Osteocyte (in vitro differentiated cells): ENCODE results near the gene FHOD3. TPM values are rescaled to one million over a fixed set of nuclear protein-coding genes. Genes with fewer than 3 reads are reported as not detected.

Experiments used
- DNase-seq: peaks from one replicate; pipeline ENCODE4 v3.0.0; 2021; ENCODE audit warnings: mixed read lengths; ENCODE audit not compliant: unreplicated experiment; ENCODE audit errors: extremely low spot score
- H3K27ac Mint-ChIP-seq: one replicate; pipeline ENCODE4 v1.8.0; 2021; ENCODE audit warnings: mild to moderate bottlenecking, mixed read lengths; ENCODE audit not compliant: unreplicated experiment
- H3K27me3 Mint-ChIP-seq: one replicate; pipeline ENCODE4 v1.8.0; 2021; ENCODE audit warnings: mixed read lengths; ENCODE audit not compliant: unreplicated experiment
- H3K36me3 Mint-ChIP-seq: one replicate; pipeline ENCODE4 v1.8.0; 2021; ENCODE audit warnings: mixed read lengths; ENCODE audit not compliant: unreplicated experiment
- H3K4me1 Mint-ChIP-seq: one replicate; pipeline ENCODE4 v1.8.0; 2021; ENCODE audit warnings: mixed read lengths; ENCODE audit not compliant: unreplicated experiment
- H3K4me3 Mint-ChIP-seq: one replicate; pipeline ENCODE4 v1.8.0; 2021; ENCODE audit warnings: mild to moderate bottlenecking, moderate library complexity, mixed read lengths; ENCODE audit not compliant: unreplicated experiment
- H3K9me3 Mint-ChIP-seq: one replicate; pipeline ENCODE4 v1.8.0; 2021; ENCODE audit warnings: mixed read lengths; ENCODE audit not compliant: unreplicated experiment
- CTCF ChIP-seq: fragments of 200-600 bp; sonication (generic); IDR thresholded peaks from 2 replicates; pipeline ENCODE4 v1.5.0; 2021; ENCODE audit warnings: antibody characterized with exemption, mild to moderate bottlenecking, moderate library complexity
- total RNA-seq: library from RNA; stranded (reverse); gene quantifications from 2 replicates; pipeline ENCODE4 v1.2.1, GENCODE V29; 2021

Gene FHOD3
- total RNA-seq, 1 donor from 2014 or later: 1.2 TPM

GRCh38 chr18:36294031-36294430 is 3.5 kb upstream of the FHOD3 start:
- H3K36me3 Mint-ChIP-seq: no peaks in the 10 kb centered on the region
- peaks cover 4% of the 10 kb centered on the region for H3K9me3 Mint-ChIP-seq
- no peak overlapping the region for H3K27ac Mint-ChIP-seq
- no peaks in the 10 kb centered on the region for H3K4me1 Mint-ChIP-seq
- no peak for DNase-seq
- no peak for TF ChIP-seq CTCF
- peaks cover 15% of the 10 kb centered on the region for H3K27me3 Mint-ChIP-seq
- H3K4me3 Mint-ChIP-seq: no peak overlapping the region

DNA sequence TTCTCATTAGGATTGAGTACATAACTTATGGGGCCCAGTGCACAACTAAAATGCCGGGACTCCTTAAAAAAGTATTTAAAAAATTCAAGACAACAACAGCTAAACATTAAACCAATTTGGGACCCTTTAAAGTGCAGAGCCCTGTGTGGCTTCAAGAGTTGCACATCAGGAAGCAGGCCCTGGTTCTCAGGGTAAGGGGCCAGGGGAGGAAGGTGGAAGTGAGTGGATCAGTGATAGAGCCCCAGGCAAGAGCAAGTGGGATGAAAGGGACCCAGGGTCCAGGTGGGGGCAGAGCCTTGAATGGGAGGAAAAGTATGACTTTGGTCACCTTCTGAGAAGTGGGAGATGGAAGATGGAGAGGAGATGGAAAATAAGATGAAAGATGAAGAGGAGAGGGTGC is 2.3 kb upstream of the FHOD3 start:
- Mint-ChIP-seq H3K27ac (no peak overlapping the region), H3K4me1 (no peaks in the 10 kb centered on the region), H3K36me3 (no peaks in the 10 kb centered on the region), H3K27me3 (peaks cover 20% of the 10 kb centered on the region), H3K9me3 (no peaks in the 10 kb centered on the region), H3K4me3 (no peak overlapping the region)
- DNase-seq: no peak
- TF ChIP-seq CTCF: no peak

DNA sequence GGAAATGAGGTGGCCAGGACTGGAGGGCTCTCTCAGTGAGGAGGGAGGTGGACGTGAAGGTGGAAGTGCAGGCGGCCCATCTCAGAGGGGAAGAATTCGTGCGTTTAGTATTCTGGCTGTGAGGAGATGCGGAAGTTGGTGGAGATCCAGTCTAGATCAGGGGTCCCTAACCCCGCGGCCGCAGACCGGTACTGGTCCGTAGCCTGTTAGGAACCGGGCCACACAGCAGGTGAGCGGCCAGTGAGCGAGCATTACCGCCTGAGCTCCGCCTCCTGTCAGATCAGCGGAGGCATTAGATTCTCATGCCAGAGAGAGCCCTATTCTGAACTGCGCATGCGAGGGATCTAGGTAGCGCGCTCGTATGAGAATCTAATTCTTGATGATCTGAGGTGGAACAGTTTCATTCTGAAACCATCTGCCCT is 1.6 kb upstream of the FHOD3 start:
- Mint-ChIP-seq H3K9me3 (no peaks in the 10 kb centered on the region), H3K4me3 (no peak overlapping the region), H3K27ac (no peak overlapping the region), H3K36me3 (no peaks in the 10 kb centered on the region), H3K27me3 (peaks cover 26% of the 10 kb centered on the region), H3K4me1 (no peaks in the 10 kb centered on the region)
- no peak for TF ChIP-seq CTCF
- DNase-seq: no peak

GRCh38 chr18:36296650-36297416 is 680 bp upstream of the FHOD3 start:
- Mint-ChIP-seq H3K27me3 (peaks cover 28% of the 10 kb centered on the region), H3K27ac (peak overlapping the region; percentile 17), H3K4me1 (no peaks in the 10 kb centered on the region), H3K36me3 (no peaks in the 10 kb centered on the region), H3K4me3 (no peak overlapping the region), H3K9me3 (no peaks in the 10 kb centered on the region)
- peak; percentile 90 for DNase-seq
- TF ChIP-seq CTCF: peak; percentile 70

DNA sequence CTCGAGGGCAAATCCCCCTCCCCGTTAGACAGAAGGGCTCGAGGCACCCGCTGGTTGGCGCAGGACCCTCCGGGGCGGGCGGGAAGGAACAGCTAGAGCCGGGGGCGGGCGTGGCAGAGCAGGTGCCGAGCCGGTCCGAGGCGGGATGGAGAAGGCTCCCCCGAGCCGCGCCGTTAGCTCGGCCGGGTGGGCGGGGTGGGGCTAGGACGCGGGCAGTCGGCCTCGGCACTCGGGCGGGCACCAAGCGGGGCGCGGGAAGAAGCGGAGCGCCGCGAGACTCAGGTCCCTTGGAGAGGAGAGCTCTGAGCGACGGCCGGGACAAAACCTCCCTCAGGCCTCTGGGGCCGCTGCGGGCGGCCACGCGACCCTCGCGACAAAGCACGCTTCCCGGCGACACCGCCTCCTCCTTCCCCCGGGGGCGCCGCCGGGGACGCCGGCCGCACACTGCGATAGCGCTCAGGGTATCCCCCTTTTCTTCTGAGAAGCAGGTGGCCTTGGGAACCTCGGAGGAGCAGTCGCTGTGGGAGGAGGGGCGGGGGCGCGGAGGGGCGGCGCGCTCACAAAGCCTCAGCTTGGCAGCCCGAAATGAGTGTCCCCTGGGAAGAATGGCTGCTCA is 721 bp downstream of the FHOD3 start:
- H3K4me3 Mint-ChIP-seq: peak overlapping the region; percentile 35
- H3K27me3 Mint-ChIP-seq: peaks cover 40% of the 10 kb centered on the region
- no peak for DNase-seq
- no peak for TF ChIP-seq CTCF
- no peaks in the 10 kb centered on the region for H3K4me1 Mint-ChIP-seq
- no peaks in the 10 kb centered on the region for H3K9me3 Mint-ChIP-seq
- no peak overlapping the region for H3K27ac Mint-ChIP-seq
- no peaks in the 10 kb centered on the region for H3K36me3 Mint-ChIP-seq
